Esophagus squamous epithelium (tissue), 5 donors: ENCODE results near the gene ZNF26. TPM values are rescaled to one million over a fixed set of nuclear protein-coding genes. Genes with fewer than 3 reads are reported as not detected.

Experiments
- DNase-seq: peaks from one replicate; lab custom pipeline; 2025; lab: John Stamatoyannopoulos, UW
- H3K27ac ChIP-seq, 4 donors: fragments of 200-600 bp; sonication (generic); one replicate each; pipeline ENCODE4 v1.5.1; 2016 to 2019; ENCODE audit warnings: mild to moderate bottlenecking in 1 of 4
- H3K27me3 ChIP-seq, 4 donors: fragments of 200-600 bp; sonication (generic); 1 replicate in 3 of 4; 2 replicates in 1 of 4; pipeline versions ENCODE4 v1.5.1 to v1.6.0; 2017 to 2021; ENCODE audit warnings: antibody characterized with exemption in 1 of 4
- H3K36me3 ChIP-seq, 3 donors: fragments of 200-600 bp; sonication (generic); one replicate each; pipeline ENCODE4 v1.5.1; 2016 to 2019
- H3K4me1 ChIP-seq, 3 donors: fragments of 200-600 bp; sonication (generic); one replicate each; pipeline ENCODE4 v1.5.1; 2017 to 2019
- H3K4me3 ChIP-seq, 4 donors: fragments of 200-600 bp; sonication (generic); 1 replicate in 3 of 4; 2 replicates in 1 of 4; pipeline ENCODE4 v1.5.1; 2016 to 2019; ENCODE audit warnings: mild to moderate bottlenecking in 2 of 4, moderate library complexity in 1 of 4
- H3K9me3 ChIP-seq, 3 donors: fragments of 200-600 bp; sonication (generic); one replicate each; pipeline ENCODE4 v1.5.1; 2016 to 2019
- CTCF ChIP-seq, 6 experiments: fragments of 450-650 bp in 4 of 6; fragments of 200-600 bp in 2 of 6; sonication (generic) in 2 of 6; IDR thresholded peaks; one replicate each; pipeline ENCODE4 v1.5.1; 2016 to 2019; ENCODE audit warnings: antibody characterized with exemption in 6 of 6, mild to moderate bottlenecking in 4 of 6, moderate library complexity in 4 of 6
- POLR2A ChIP-seq, 4 donors: fragments of 450-650 bp; IDR thresholded peaks; one replicate each; pipeline ENCODE4 v1.6.1; 2017; ENCODE audit warnings: antibody characterized with exemption in 4 of 4, mild to moderate bottlenecking in 4 of 4, moderate library complexity in 3 of 4
- WGBS, 2 donors: methylation state at CpG; one replicate each; pipeline ENCODE4 v1.1.5; 2018; 5-methylcytosine and 5-hydroxymethylcytosine counted together
- intact Hi-C: fragments of 100-400 bp; cut with DNase I; formaldehyde crosslinking; loops from one replicate; pipeline ENCODE4 v1.15.0; 2022
- total RNA-seq, 4 donors: library from RNA; depleted of rRNA; stranded (reverse); fragments of >200 nt; gene quantifications; one replicate each; pipeline ENCODE4 v1.1.0, GENCODE V29; 2016
- donor health status: DM: yes; HTN: yes; CAD: no.

The ZNF26 gene
- total RNA-seq, 4 donors from 2014 or later = 2.7 to 17.9 (median 5.9) TPM

GRCh38 chr12:132948146-132949066, 37.8 kb upstream of the ZNF26 start:
- peak overlapping the region in 1 of 4 donors; percentile 12 for H3K4me3 ChIP-seq
- no peak for TF ChIP-seq POLR2A (IDR thresholded peaks at IDR 0.05)
- no peak for TF ChIP-seq CTCF (IDR thresholded peaks at IDR 0.05)
- H3K4me1 ChIP-seq = no peaks in the 10 kb centered on the region
- intact Hi-C loops = no loop called here
- no peak overlapping the region for H3K27ac ChIP-seq
- peaks cover 26 to 87% (median 28%) of the 10 kb centered on the region in 3 donors for H3K36me3 ChIP-seq
- no peak for DNase-seq
- WGBS, 2 donors = 97 to 99% methylated on average over 23 to 24 of the region's 29 CpGs
- H3K27me3 ChIP-seq = no peaks in the 10 kb centered on the region
- peaks cover 10 to 96% (median 96%) of the 10 kb centered on the region in 3 donors for H3K9me3 ChIP-seq

GRCh38 chr12:132949936-132950837, 36.0 kb upstream of the ZNF26 start:
- H3K27ac ChIP-seq = no peak overlapping the region
- intact Hi-C loops = no loop called here
- WGBS, 2 donors = 94 to 97% methylated on average over 26 to 30 of the region's 30 CpGs
- H3K4me1 ChIP-seq = peaks cover 0 to 8% (median 8%) of the 10 kb centered on the region in 3 donors
- H3K9me3 ChIP-seq = peaks cover 10 to 86% (median 84%) of the 10 kb centered on the region in 3 donors
- H3K27me3 ChIP-seq = no peaks in the 10 kb centered on the region
- H3K4me3 ChIP-seq = no peak overlapping the region
- TF ChIP-seq POLR2A (IDR thresholded peaks at IDR 0.05) (no peak), CTCF (IDR thresholded peaks at IDR 0.05) (no peak)
- H3K36me3 ChIP-seq = peaks cover 11 to 72% (median 11%) of the 10 kb centered on the region in 3 donors
- no peak for DNase-seq

GRCh38 chr12:132950844-132951535, 35.2 kb upstream of the ZNF26 start:
- DNase-seq = no peak
- no peaks in the 10 kb centered on the region for H3K27me3 ChIP-seq
- intact Hi-C loops = no loop called here
- H3K4me1 ChIP-seq = peaks cover 0 to 13% (median 8%) of the 10 kb centered on the region in 3 donors
- peaks cover 10 to 64% (median 11%) of the 10 kb centered on the region in 3 donors for H3K36me3 ChIP-seq
- no peak overlapping the region for H3K27ac ChIP-seq
- H3K9me3 ChIP-seq = peaks cover 9 to 78% (median 78%) of the 10 kb centered on the region in 3 donors
- TF ChIP-seq CTCF (IDR thresholded peaks at IDR 0.05) (no peak), POLR2A (IDR thresholded peaks at IDR 0.05) (no peak)
- WGBS, 2 donors = 93 to 97% methylated on average over 27 of the region's 27 CpGs
- H3K4me3 ChIP-seq = no peak overlapping the region

- no peak overlapping the region for H3K4me3 ChIP-seq
- peaks cover 6 to 57% (median 11%) of the 10 kb centered on the region in 3 donors for H3K36me3 ChIP-seq
- no peak for DNase-seq
- H3K27ac ChIP-seq = no peak overlapping the region
- intact Hi-C loops = no loop called here
- peaks cover 2 to 72% (median 71%) of the 10 kb centered on the region in 3 donors for H3K9me3 ChIP-seq
- peaks cover 0 to 15% (median 8%) of the 10 kb centered on the region in 3 donors for H3K4me1 ChIP-seq
- 97% methylated on average over 8 of the region's 8 CpGs for WGBS, 2 donors
- no peak for TF ChIP-seq POLR2A (IDR thresholded peaks at IDR 0.05)
- TF ChIP-seq CTCF (IDR thresholded peaks at IDR 0.05) = no peak
- H3K27me3 ChIP-seq = no peaks in the 10 kb centered on the region
Observed at GRCh38 chr12:132951649-132952048, 34.5 kb upstream of the ZNF26 start.
